HepG2 (cell line): ENCODE results near the gene HELZ. TPM values are rescaled to one million over a fixed set of nuclear protein-coding genes. Genes with fewer than 3 reads are reported as not detected.

ENCODE experiments used
- BCL6 ChIP-seq: IDR thresholded peaks from 2 replicates; pipeline ENCODE4 v1.6.1; 2016; ENCODE audit warnings: missing genetic modification reagents, missing compliant biosample characterization
- CHD4 ChIP-seq: fragments of 200-600 bp; sonication (generic); IDR thresholded peaks from 2 replicates; pipeline ENCODE4 v1.7.0; 2017; ENCODE audit warnings: mild to moderate bottlenecking, low read length, borderline replicate concordance
- ETV5 ChIP-seq: IDR thresholded peaks from 2 replicates; pipeline ENCODE4 v1.6.1; 2018; ENCODE audit warnings: missing biosample characterization, missing genetic modification reagents, inconsistent platforms, borderline replicate concordance
- FIP1L1 ChIP-seq: fragments of 200-400 bp; formaldehyde crosslinking; IDR thresholded peaks from 2 replicates; pipeline ENCODE4 v1.6.1; 2018; ENCODE audit warnings: low read depth, mild to moderate bottlenecking, low read length, moderate library complexity, borderline replicate concordance; ENCODE audit not compliant: insufficient read depth
- FLYWCH1 ChIP-seq: sonication (generic); formaldehyde crosslinking; IDR thresholded peaks from 2 replicates; pipeline ENCODE4 v1.8.1; 2023; ENCODE audit warnings: mild to moderate bottlenecking, missing genetic modification reagents
- HOXD1 ChIP-seq: sonication (generic); formaldehyde crosslinking; IDR thresholded peaks from 2 replicates; pipeline ENCODE4 v1.5.0; 2020; ENCODE audit warnings: missing genetic modification reagents
- MAFF ChIP-seq: IDR thresholded peaks from 2 replicates; pipeline ENCODE4 v1.6.1; 2011; ENCODE audit warnings: low read depth, low read length, improper control_type of control experiment
- MEF2D ChIP-seq: sonication (generic); formaldehyde crosslinking; IDR thresholded peaks from 2 replicates; pipeline ENCODE4 v1.5.1; 2020; ENCODE audit warnings: mild to moderate bottlenecking, missing genetic modification reagents
- NFE2 ChIP-seq: sonication (generic); formaldehyde crosslinking; IDR thresholded peaks from 2 replicates; pipeline ENCODE4 v1.4.0; 2020; ENCODE audit warnings: missing genetic modification reagents
- NONO ChIP-seq, 2 experiments: fragments of 450-650 bp in 1 of 2; sonication (generic) in 1 of 2; formaldehyde crosslinking in 1 of 2; IDR thresholded peaks in 1 of 2; conservative IDR thresholded peaks in 1 of 2; 2 replicates each; pipeline versions ENCODE4 v1.6.1 to v1.8.0; 2017 to 2022; ENCODE audit warnings: mild to moderate bottlenecking in 1 of 2, missing genetic modification reagents in 1 of 2, moderate library complexity in 1 of 2
- PHF20 ChIP-seq: sonication (generic); formaldehyde crosslinking; IDR thresholded peaks from 2 replicates; pipeline ENCODE4 v1.5.0; 2020; ENCODE audit warnings: mild to moderate bottlenecking, missing genetic modification reagents
- RNF2 ChIP-seq: fragments of 450-650 bp; conservative IDR thresholded peaks from 2 replicates; pipeline ENCODE4 v1.6.1; 2016; ENCODE audit warnings: low read depth
- SOX5 ChIP-seq: IDR thresholded peaks from 2 replicates; pipeline ENCODE4 v1.6.1; 2016; ENCODE audit warnings: borderline replicate concordance
- SRY ChIP-seq: sonication (generic); formaldehyde crosslinking; IDR thresholded peaks from 2 replicates; pipeline ENCODE4 v1.8.0; 2022; ENCODE audit warnings: mild to moderate bottlenecking, missing genetic modification reagents
- TAF1 ChIP-seq: sonication (generic); formaldehyde crosslinking; IDR thresholded peaks from 2 replicates; pipeline ENCODE4 v1.4.0; 2020; ENCODE audit warnings: missing genetic modification reagents
- THAP11 ChIP-seq: IDR thresholded peaks from 2 replicates; pipeline ENCODE4 v1.6.1; 2016; ENCODE audit warnings: missing biosample characterization, missing genetic modification reagents
- ZBTB43 ChIP-seq: sonication (generic); formaldehyde crosslinking; conservative IDR thresholded peaks from 2 replicates; pipeline ENCODE4 v1.4.0; 2020; ENCODE audit warnings: missing genetic modification reagents
- ZNF275 ChIP-seq: sonication (generic); formaldehyde crosslinking; IDR thresholded peaks from 2 replicates; pipeline ENCODE4 v1.8.0; 2022; ENCODE audit warnings: missing genetic modification reagents, mild to moderate bottlenecking, inconsistent platforms, borderline replicate concordance
- ZNF292 ChIP-seq: sonication (generic); formaldehyde crosslinking; IDR thresholded peaks from 2 replicates; pipeline ENCODE4 v1.8.1; 2022; ENCODE audit warnings: mild to moderate bottlenecking, low read depth, missing genetic modification reagents, borderline replicate concordance
- ZNF33B ChIP-seq: sonication (generic); formaldehyde crosslinking; IDR thresholded peaks from 2 replicates; pipeline ENCODE4 v1.5.1; 2020; ENCODE audit warnings: mild to moderate bottlenecking, missing genetic modification reagents
- ZNF501 ChIP-seq: sonication (generic); formaldehyde crosslinking; IDR thresholded peaks from 2 replicates; pipeline ENCODE4 v1.5.1; 2020; ENCODE audit warnings: mild to moderate bottlenecking, moderate library complexity, missing genetic modification reagents
- ZNF513 ChIP-seq: sonication (generic); formaldehyde crosslinking; conservative IDR thresholded peaks from 2 replicates; pipeline ENCODE4 v1.5.0; 2020; ENCODE audit warnings: missing genetic modification reagents
- ZNF569 ChIP-seq: sonication (generic); formaldehyde crosslinking; IDR thresholded peaks from 2 replicates; pipeline ENCODE4 v1.5.0; 2020; ENCODE audit warnings: mild to moderate bottlenecking, missing genetic modification reagents, moderate library complexity, borderline replicate concordance
- ZNF616 ChIP-seq: sonication (generic); formaldehyde crosslinking; IDR thresholded peaks from 2 replicates; pipeline ENCODE4 v1.5.0; 2020; ENCODE audit warnings: low read depth, mild to moderate bottlenecking, missing genetic modification reagents
- ZNF782 ChIP-seq: sonication (generic); formaldehyde crosslinking; IDR thresholded peaks from 2 replicates; pipeline ENCODE4 v1.4.0; 2020; ENCODE audit warnings: missing genetic modification reagents, mild to moderate bottlenecking, borderline replicate concordance
- ZSCAN25 ChIP-seq: sonication (generic); formaldehyde crosslinking; IDR thresholded peaks from 2 replicates; pipeline ENCODE4 v1.8.0; 2022; ENCODE audit warnings: mild to moderate bottlenecking, missing genetic modification reagents
- polyA plus RNA-seq, 8 experiments: library from polyadenylated mRNA; depleted of rRNA in 3 of 8; stranded (reverse) in 7 of 8; unstranded in 1 of 8; fragments of >200 nt; fragmentation: Illumina TruSeq in 4 of 8; extraction: Trizol in 4 of 8; gene quantifications; 2 replicates each; pipeline versions ENCODE4 v1.2.1 to v1.2.3, GENCODE V29; 2011 to 2016; ENCODE audit warnings: low read depth in 4 of 8, missing spikeins in 1 of 8, mixed read lengths in 1 of 8; ENCODE audit not compliant: insufficient read depth in 1 of 8
- total RNA-seq, 5 experiments: library from RNA; depleted of rRNA; stranded (reverse); fragments of >200 nt; fragmentation: Illumina TruSeq; extraction: Trizol; gene quantifications; 2 replicates each; pipeline ENCODE4 v1.2.3, GENCODE V29; 2016; ENCODE audit warnings: low read depth in 1 of 5

Gene HELZ
- total and polyA plus RNA-seq, 2 of the 13 experiments (the other 11 are each of a cell fraction or from before 2014, with no cell fraction given), result 35.3 to 52.4 TPM

GRCh38 chr17:67260170-67260987 is 15.4 kb upstream of the HELZ start (continued):
- TF ChIP-seq ZNF513 (CRISPR knock-in tag) (no peak), NONO (IDR thresholded peaks at IDR 0.05) (no peak), NONO (CRISPR knock-in tag; conservative IDR thresholded peaks at IDR 0.05) (no peak; the same call in 1 of the 2 replicates), FIP1L1 (no peak), TAF1 (CRISPR knock-in tag) (no peak), ZSCAN25 (no peak), SOX5 (peak; percentile 8; the same call in 1 of the 2 replicates), ZNF275 (CRISPR knock-in tag) (no peak), RNF2 (no peak), SRY (CRISPR knock-in tag) (no peak), ZNF292 (CRISPR knock-in tag) (0 out of 2 replicates have a peak, but pooled peaks have one; percentile 5), ZBTB43 (CRISPR knock-in tag) (no peak), ZNF501 (peak; percentile 75), CHD4 (no peak), HOXD1 (no peak), ZNF569 (no peak), ZNF616 (CRISPR knock-in tag) (no peak), ZNF782 (CRISPR knock-in tag) (no peak), BCL6 (no peak), PHF20 (CRISPR knock-in tag) (no peak), ZNF33B (CRISPR knock-in tag) (no peak), MEF2D (CRISPR knock-in tag) (no peak), MAFF (0 out of 2 replicates have a peak, but pooled peaks have one; percentile 17), ETV5 (no peak), THAP11 (CRISPR knock-in tag) (no peak), FLYWCH1 (CRISPR knock-in tag) (no peak), NFE2 (CRISPR knock-in tag) (no peak)
